ENCODE data around the gene SLC16A7.
"Not testable (repeated sequence)": the region's sequence is repeated elsewhere in the genome, so short reads cannot be mapped to it uniquely, and the experiment has no call there.

Gene SLC16A7

GRCh38 chr12:59742841-59743240 lies 147.0 kb downstream of the SLC16A7 start:
- no peak for DNase-seq

- no peak for DNase-seq
Observed at GRCh38 chr12:59744564-59744963, 148.7 kb downstream of the SLC16A7 start.

- DNase-seq, result not testable (repeated sequence)
Observed at GRCh38 chr12:59751091-59751490, 155.3 kb downstream of the SLC16A7 start.

GRCh38 chr12:59761542-59761941 lies 165.7 kb downstream of the SLC16A7 start:
- no peak for DNase-seq

- DNase-seq, result no peak
Observed at GRCh38 chr12:59763835-59764234, 168.0 kb downstream of the SLC16A7 start.

- DNase-seq, result no peak
Observed at GRCh38 chr12:59768031-59768430, 172.2 kb downstream of the SLC16A7 start.

GRCh38 chr12:59780605-59781135 lies 184.8 kb downstream of the SLC16A7 start:
- peak; percentile 66 for DNase-seq

GRCh38 chr12:59787610-59788009 lies 191.8 kb downstream of the SLC16A7 start:
- peak; percentile 10 for DNase-seq

- no peak for DNase-seq
Observed at GRCh38 chr12:59792647-59793046, 196.8 kb downstream of the SLC16A7 start.

GRCh38 chr12:59803735-59804134 lies 207.9 kb downstream of the SLC16A7 start:
- peak; percentile 7 for DNase-seq

- peak; percentile 70 for DNase-seq
Observed at GRCh38 chr12:59808317-59808910, 212.6 kb downstream of the SLC16A7 start.

GRCh38 chr12:59811991-59812390 lies 216.2 kb downstream of the SLC16A7 start:
- DNase-seq, result no peak

- no peak for DNase-seq
Observed at GRCh38 chr12:59812716-59813115, 216.9 kb downstream of the SLC16A7 start.

GRCh38 chr12:59820594-59821011 lies 224.8 kb downstream of the SLC16A7 start:
- no peak for DNase-seq

- DNase-seq, result no peak
Observed at GRCh38 chr12:59823567-59823966, 227.7 kb downstream of the SLC16A7 start.

GRCh38 chr12:59827767-59828166 lies 231.9 kb downstream of the SLC16A7 start:
- DNase-seq, result no peak

GRCh38 chr12:59828521-59828920 lies 232.7 kb downstream of the SLC16A7 start:
- DNase-seq, result no peak

- no peak for DNase-seq
Observed at GRCh38 chr12:59833408-59833807, 237.6 kb downstream of the SLC16A7 start.

- DNase-seq, result peak; percentile 75
Observed at GRCh38 chr12:59834659-59835474, 239.0 kb downstream of the SLC16A7 start.

Data from DMS53 (cell line).